Type B pancreatic cell (in vitro differentiated cells): Measurements from ENCODE around the gene PJA1. TPM values are rescaled to one million over a fixed set of nuclear protein-coding genes. Genes with fewer than 3 reads are reported as not detected.

ENCODE experiments used
- DNase-seq: peaks from one replicate; pipeline ENCODE4 v3.0.0; 2021; ENCODE audit warnings: mixed read lengths; ENCODE audit not compliant: unreplicated experiment; ENCODE audit errors: extremely low spot score
- H3K27ac Mint-ChIP-seq: 2 replicates; pipeline ENCODE4 v1.8.0; 2021; ENCODE audit warnings: mild to moderate bottlenecking, mixed read lengths
- H3K27me3 Mint-ChIP-seq: 2 replicates; pipeline ENCODE4 v1.8.0; 2021; ENCODE audit warnings: mixed read lengths
- H3K36me3 Mint-ChIP-seq: 2 replicates; pipeline ENCODE4 v1.8.0; 2021; ENCODE audit warnings: mixed read lengths
- H3K4me1 Mint-ChIP-seq: one replicate; pipeline ENCODE4 v1.8.0; 2021; ENCODE audit warnings: mixed read lengths; ENCODE audit not compliant: unreplicated experiment
- H3K4me3 Mint-ChIP-seq: 2 replicates; pipeline ENCODE4 v1.8.0; 2021; ENCODE audit warnings: mild to moderate bottlenecking, mixed read lengths
- H3K9me3 Mint-ChIP-seq: 2 replicates; pipeline ENCODE4 v1.8.0; 2021; ENCODE audit warnings: mixed read lengths
- CTCF ChIP-seq: fragments of 200-600 bp; sonication (generic); conservative IDR thresholded peaks from 2 replicates; pipeline ENCODE4 v1.5.0; 2021; ENCODE audit warnings: antibody characterized with exemption, mild to moderate bottlenecking
- long read RNA-seq: library from polyadenylated mRNA; unstranded; transcript quantifications from one replicate; pipeline ENCODE4 v2.0.0, GENCODE V29; 2020
- total RNA-seq: library from RNA; stranded (reverse); gene quantifications from 2 replicates; pipeline ENCODE4 v1.2.1, GENCODE V29; 2021; ENCODE audit warnings: low replicate concordance

The PJA1 gene
- 47.5 and 50.6 TPM in 2 replicates for total RNA-seq
- long read RNA-seq, transcript PJA1-202 (2 exons, 2,672 nt), result major isoform, 200 of 310 reads
- long read RNA-seq, transcript PJA1-203 (1 exons, 2,692 nt), result minor isoform, 15 of 310 reads
- long read RNA-seq, transcript PJA1-206 (2 exons, 887 nt), result minor isoform, 34 of 310 reads
- long read RNA-seq, transcript PJA1-201 (2 exons, 2,755 nt), result minor isoform, 32 of 310 reads
- long read RNA-seq, partial matches to known transcripts, result 2 of 310 reads
- long read RNA-seq, other reads (novel, unspliced or antisense), result 24 of 310 reads

- H3K36me3 Mint-ChIP-seq, result peaks cover 21% of the 10 kb centered on the region
- peak within 1 kb of the TSS; percentile 85 for H3K4me3 Mint-ChIP-seq
- H3K27me3 Mint-ChIP-seq, result no peaks in the 10 kb centered on the region
- peak; percentile 75 for DNase-seq
- peaks cover 15% of the 10 kb centered on the region for H3K4me1 Mint-ChIP-seq
- peaks cover 4% of the 10 kb centered on the region for H3K9me3 Mint-ChIP-seq
- peak within 1 kb of the TSS; percentile 42 for H3K27ac Mint-ChIP-seq
- no peak for TF ChIP-seq CTCF
Observed at GRCh38 chrX:69165087-69165651, at the start of gene PJA1. PJA1 (minus strand) TSS chrX:69165453; CDS start chrX:69163073, 2,380 bp downstream.

- peaks cover 4% of the 10 kb centered on the region for H3K9me3 Mint-ChIP-seq
- peaks cover 20% of the 10 kb centered on the region for H3K4me1 Mint-ChIP-seq
- DNase-seq, result no peak
- H3K27ac Mint-ChIP-seq, result no peak overlapping the region
- no peak overlapping the region for H3K4me3 Mint-ChIP-seq
- no peaks in the 10 kb centered on the region for H3K36me3 Mint-ChIP-seq
- TF ChIP-seq CTCF, result no peak
- no peaks in the 10 kb centered on the region for H3K27me3 Mint-ChIP-seq
Observed at GRCh38 chrX:69214463-69214862, 49.2 kb upstream of the PJA1 start.

GRCh38 chrX:69211701-69212100 is 46.4 kb upstream of the PJA1 start:
- no peak overlapping the region for H3K27ac Mint-ChIP-seq
- H3K36me3 Mint-ChIP-seq, result no peaks in the 10 kb centered on the region
- TF ChIP-seq CTCF, result no peak
- no peak overlapping the region for H3K4me3 Mint-ChIP-seq
- DNase-seq, result no peak
- H3K27me3 Mint-ChIP-seq, result no peaks in the 10 kb centered on the region
- H3K9me3 Mint-ChIP-seq, result peaks cover 5% of the 10 kb centered on the region
- peaks cover 20% of the 10 kb centered on the region for H3K4me1 Mint-ChIP-seq

GRCh38 chrX:69210581-69210980 is 45.3 kb upstream of the PJA1 start:
- TF ChIP-seq CTCF, result no peak
- Mint-ChIP-seq H3K9me3 (peaks cover 5% of the 10 kb centered on the region), H3K27ac (no peak overlapping the region), H3K36me3 (no peaks in the 10 kb centered on the region), H3K4me1 (peaks cover 17% of the 10 kb centered on the region), H3K4me3 (no peak overlapping the region), H3K27me3 (no peaks in the 10 kb centered on the region)
- DNase-seq, result no peak

- no peaks in the 10 kb centered on the region for H3K36me3 Mint-ChIP-seq
- H3K27ac Mint-ChIP-seq, result no peak overlapping the region
- H3K4me1 Mint-ChIP-seq, result no peaks in the 10 kb centered on the region
- H3K9me3 Mint-ChIP-seq, result peaks cover 8% of the 10 kb centered on the region
- H3K4me3 Mint-ChIP-seq, result no peak overlapping the region
- DNase-seq, result no peak
- H3K27me3 Mint-ChIP-seq, result no peaks in the 10 kb centered on the region
- no peak for TF ChIP-seq CTCF
Observed at GRCh38 chrX:69207216-69207615, 42.0 kb upstream of the PJA1 start.
